Measurements from ENCODE around the gene EFCAB12.

- TF ChIP-seq CTCF (IDR thresholded peaks at IDR 0.05; ENCODE audit: low read depth, low read length) (no peak), EZH2phosphoT487 (IDR thresholded peaks at IDR 0.05; ENCODE audit: low read depth) (no peak)
Observed at GRCh38 chr3:129435367-129435766, 6.9 kb upstream of the EFCAB12 start.
